Measurements from ENCODE around the gene SPSB4. TPM values are rescaled to one million over a fixed set of nuclear protein-coding genes. Genes with fewer than 3 reads are reported as not detected.

Gene SPSB4
- total RNA-seq, 1 donor from 2014 or later: not detected

- no peak for DNase-seq (ENCODE audit: low spot score)
- no peak overlapping the region for H3K27ac Mint-ChIP-seq
- no peak overlapping the region for H3K4me3 Mint-ChIP-seq
- no peaks in the 10 kb centered on the region for H3K9me3 Mint-ChIP-seq
- H3K4me1 Mint-ChIP-seq (ENCODE audit: low read depth): no peaks in the 10 kb centered on the region
- intact Hi-C loops (cut with micrococcal nuclease): no loop called here
- no peaks in the 10 kb centered on the region for H3K36me3 Mint-ChIP-seq (ENCODE audit: low read depth)
- peaks cover 4% of the 10 kb centered on the region for H3K27me3 Mint-ChIP-seq (ENCODE audit: insufficient read depth)
These were observed 99.8 kb downstream of the SPSB4 start for GRCh38 chr3:141150931-141151330.

GRCh38 chr3:141151439-141151838 lies 100.3 kb downstream of the SPSB4 start:
- Mint-ChIP-seq H3K4me3 (no peak overlapping the region), H3K27ac (no peak overlapping the region), H3K27me3 (ENCODE audit: insufficient read depth) (peaks cover 5% of the 10 kb centered on the region), H3K9me3 (no peaks in the 10 kb centered on the region), H3K36me3 (ENCODE audit: low read depth) (no peaks in the 10 kb centered on the region), H3K4me1 (ENCODE audit: low read depth) (no peaks in the 10 kb centered on the region)
- intact Hi-C loops (cut with micrococcal nuclease): no loop called here
- no peak for DNase-seq (ENCODE audit: low spot score)

- DNase-seq (ENCODE audit: low spot score): no peak
- no peak overlapping the region for H3K4me3 Mint-ChIP-seq
These were observed 101.0 kb downstream of the SPSB4 start for GRCh38 chr3:141152130-141152529.

GRCh38 chr3:141152801-141153678 lies 101.9 kb downstream of the SPSB4 start:
- peaks cover 5% of the 10 kb centered on the region for H3K27me3 Mint-ChIP-seq (ENCODE audit: insufficient read depth)
- no peak for DNase-seq (ENCODE audit: low spot score)
- no peak overlapping the region for H3K27ac Mint-ChIP-seq
- H3K4me1 Mint-ChIP-seq (ENCODE audit: low read depth): no peaks in the 10 kb centered on the region
- H3K4me3 Mint-ChIP-seq: no peak overlapping the region
- intact Hi-C loops (cut with micrococcal nuclease): no loop called here
- no peaks in the 10 kb centered on the region for H3K36me3 Mint-ChIP-seq (ENCODE audit: low read depth)
- no peaks in the 10 kb centered on the region for H3K9me3 Mint-ChIP-seq

More at GRCh38 chr3:141152130-141152529, 101.0 kb downstream of the SPSB4 start:
- Mint-ChIP-seq H3K27me3 (ENCODE audit: insufficient read depth) (peaks cover 5% of the 10 kb centered on the region), H3K4me1 (ENCODE audit: low read depth) (no peaks in the 10 kb centered on the region), H3K36me3 (ENCODE audit: low read depth) (no peaks in the 10 kb centered on the region), H3K27ac (no peak overlapping the region), H3K9me3 (no peaks in the 10 kb centered on the region)
- intact Hi-C loops (cut with micrococcal nuclease): no loop called here

GRCh38 chr3:141153679-141153966 lies 102.5 kb downstream of the SPSB4 start:
- no peak overlapping the region for H3K27ac Mint-ChIP-seq
- no peak overlapping the region for H3K4me3 Mint-ChIP-seq
- no peaks in the 10 kb centered on the region for H3K4me1 Mint-ChIP-seq (ENCODE audit: low read depth)
- H3K27me3 Mint-ChIP-seq (ENCODE audit: insufficient read depth): peaks cover 5% of the 10 kb centered on the region
- no peak for DNase-seq (ENCODE audit: low spot score)
- intact Hi-C loops (cut with micrococcal nuclease): no loop called here
- H3K9me3 Mint-ChIP-seq: no peaks in the 10 kb centered on the region
- no peaks in the 10 kb centered on the region for H3K36me3 Mint-ChIP-seq (ENCODE audit: low read depth)

- peaks cover 12% of the 10 kb centered on the region for H3K27me3 Mint-ChIP-seq (ENCODE audit: insufficient read depth)
- H3K9me3 Mint-ChIP-seq: peaks cover 5% of the 10 kb centered on the region
- no peak overlapping the region for H3K4me3 Mint-ChIP-seq
- no peaks in the 10 kb centered on the region for H3K36me3 Mint-ChIP-seq (ENCODE audit: low read depth)
- H3K27ac Mint-ChIP-seq: no peak overlapping the region
- no peaks in the 10 kb centered on the region for H3K4me1 Mint-ChIP-seq (ENCODE audit: low read depth)
- DNase-seq (ENCODE audit: low spot score): no peak
- intact Hi-C loops (cut with micrococcal nuclease): no loop called here
These were observed 113.7 kb downstream of the SPSB4 start for GRCh38 chr3:141164852-141165251.

- Mint-ChIP-seq H3K27me3 (ENCODE audit: insufficient read depth) (peaks cover 10% of the 10 kb centered on the region), H3K4me1 (ENCODE audit: low read depth) (no peaks in the 10 kb centered on the region)
These were observed 116.5 kb downstream of the SPSB4 start for GRCh38 chr3:141167681-141168080.

GRCh38 chr3:141170678-141171295 lies 119.6 kb downstream of the SPSB4 start:
- H3K4me1 Mint-ChIP-seq (ENCODE audit: low read depth): no peaks in the 10 kb centered on the region
- intact Hi-C loops (cut with micrococcal nuclease): no loop called here

More at GRCh38 chr3:141167681-141168080, 116.5 kb downstream of the SPSB4 start:
- no peak for DNase-seq (ENCODE audit: low spot score)
- intact Hi-C loops (cut with micrococcal nuclease): no loop called here
- Mint-ChIP-seq H3K4me3 (no peak overlapping the region), H3K27ac (no peak overlapping the region), H3K36me3 (ENCODE audit: low read depth) (no peaks in the 10 kb centered on the region), H3K9me3 (no peaks in the 10 kb centered on the region)

GRCh38 chr3:141174674-141175073 lies 123.5 kb downstream of the SPSB4 start:
- H3K4me3 Mint-ChIP-seq: no peak overlapping the region
- H3K27me3 Mint-ChIP-seq (ENCODE audit: insufficient read depth): no peaks in the 10 kb centered on the region
- intact Hi-C loops (cut with micrococcal nuclease): no loop called here
- no peaks in the 10 kb centered on the region for H3K4me1 Mint-ChIP-seq (ENCODE audit: low read depth)
- DNase-seq (ENCODE audit: low spot score): no peak
- no peaks in the 10 kb centered on the region for H3K36me3 Mint-ChIP-seq (ENCODE audit: low read depth)
- no peaks in the 10 kb centered on the region for H3K9me3 Mint-ChIP-seq
- H3K27ac Mint-ChIP-seq: no peak overlapping the region

More at GRCh38 chr3:141170678-141171295, 119.6 kb downstream of the SPSB4 start:
- DNase-seq (ENCODE audit: low spot score): no peak
- no peaks in the 10 kb centered on the region for H3K36me3 Mint-ChIP-seq (ENCODE audit: low read depth)
- H3K27ac Mint-ChIP-seq: no peak overlapping the region
- H3K4me3 Mint-ChIP-seq: no peak overlapping the region
- H3K27me3 Mint-ChIP-seq (ENCODE audit: insufficient read depth): peaks cover 3% of the 10 kb centered on the region
- H3K9me3 Mint-ChIP-seq: no peaks in the 10 kb centered on the region

GRCh38 chr3:141176775-141177174 lies 125.6 kb downstream of the SPSB4 start:
- Mint-ChIP-seq H3K4me3 (no peak overlapping the region), H3K4me1 (ENCODE audit: low read depth) (no peaks in the 10 kb centered on the region), H3K27ac (no peak overlapping the region), H3K36me3 (ENCODE audit: low read depth) (no peaks in the 10 kb centered on the region), H3K27me3 (ENCODE audit: insufficient read depth) (no peaks in the 10 kb centered on the region), H3K9me3 (no peaks in the 10 kb centered on the region)
- intact Hi-C loops (cut with micrococcal nuclease): no loop called here
- DNase-seq (ENCODE audit: low spot score): no peak

GRCh38 chr3:141178026-141178425 lies 126.9 kb downstream of the SPSB4 start:
- no peaks in the 10 kb centered on the region for H3K27me3 Mint-ChIP-seq (ENCODE audit: insufficient read depth)
- no peaks in the 10 kb centered on the region for H3K36me3 Mint-ChIP-seq (ENCODE audit: low read depth)
- H3K9me3 Mint-ChIP-seq: no peaks in the 10 kb centered on the region
- H3K4me1 Mint-ChIP-seq (ENCODE audit: low read depth): no peaks in the 10 kb centered on the region
- intact Hi-C loops (cut with micrococcal nuclease): no loop called here
- no peak for DNase-seq (ENCODE audit: low spot score)
- no peak overlapping the region for H3K27ac Mint-ChIP-seq
- no peak overlapping the region for H3K4me3 Mint-ChIP-seq

GRCh38 chr3:141178551-141178950 lies 127.4 kb downstream of the SPSB4 start:
- H3K36me3 Mint-ChIP-seq (ENCODE audit: low read depth): no peaks in the 10 kb centered on the region
- H3K27me3 Mint-ChIP-seq (ENCODE audit: insufficient read depth): peaks cover 1% of the 10 kb centered on the region
- no peaks in the 10 kb centered on the region for H3K9me3 Mint-ChIP-seq
- H3K4me3 Mint-ChIP-seq: no peak overlapping the region
- DNase-seq (ENCODE audit: low spot score): no peak
- no peaks in the 10 kb centered on the region for H3K4me1 Mint-ChIP-seq (ENCODE audit: low read depth)
- intact Hi-C loops (cut with micrococcal nuclease): no loop called here
- no peak overlapping the region for H3K27ac Mint-ChIP-seq

GRCh38 chr3:141179983-141180382 lies 128.8 kb downstream of the SPSB4 start:
- Mint-ChIP-seq H3K4me1 (ENCODE audit: low read depth) (no peaks in the 10 kb centered on the region), H3K27me3 (ENCODE audit: insufficient read depth) (peaks cover 5% of the 10 kb centered on the region), H3K36me3 (ENCODE audit: low read depth) (no peaks in the 10 kb centered on the region), H3K4me3 (no peak overlapping the region), H3K9me3 (no peaks in the 10 kb centered on the region), H3K27ac (no peak overlapping the region)
- intact Hi-C loops (cut with micrococcal nuclease): no loop called here
- no peak for DNase-seq (ENCODE audit: low spot score)
